ENCODE data around the gene SYNPR.

Gene SYNPR

GRCh38 chr3:63384382-63384781 lies 106.3 kb downstream of the SYNPR start:
- DNase-seq (ENCODE audit: low read depth in 2 of 2) = no peak

- DNase-seq (ENCODE audit: low read depth in 2 of 2) = no peak
These were observed 107.5 kb downstream of the SYNPR start for GRCh38 chr3:63385629-63386028.

GRCh38 chr3:63386568-63386967 lies 108.5 kb downstream of the SYNPR start:
- DNase-seq (ENCODE audit: low read depth in 2 of 2) = no peak

- DNase-seq (ENCODE audit: low read depth in 2 of 2) = no peak
These were observed 109.5 kb downstream of the SYNPR start for GRCh38 chr3:63387568-63387967.

- no peak for DNase-seq (ENCODE audit: low read depth in 2 of 2)
These were observed 112.7 kb downstream of the SYNPR start for GRCh38 chr3:63390710-63391230.

GRCh38 chr3:63395960-63396359 lies 117.9 kb downstream of the SYNPR start:
- no peak for DNase-seq (ENCODE audit: low read depth in 2 of 2)

- peak; percentile 8 to 11 for DNase-seq (ENCODE audit: low read depth in 2 of 2)
These were observed 122.2 kb downstream of the SYNPR start for GRCh38 chr3:63400246-63400860.

- no peak for DNase-seq (ENCODE audit: low read depth in 2 of 2)
These were observed 127.8 kb downstream of the SYNPR start for GRCh38 chr3:63405882-63406281.

GRCh38 chr3:63413523-63413922 lies 135.4 kb downstream of the SYNPR start:
- no peak for DNase-seq (ENCODE audit: low read depth in 2 of 2)

- no peak for DNase-seq (ENCODE audit: low read depth in 2 of 2)
These were observed 136.5 kb downstream of the SYNPR start for GRCh38 chr3:63414607-63415006.

GRCh38 chr3:63429905-63430304 lies 151.8 kb downstream of the SYNPR start:
- no peak for DNase-seq (ENCODE audit: low read depth in 2 of 2)

- no peak for DNase-seq (ENCODE audit: low read depth in 2 of 2)
These were observed 152.8 kb downstream of the SYNPR start for GRCh38 chr3:63430875-63431274.

GRCh38 chr3:63437858-63438257 lies 159.8 kb downstream of the SYNPR start:
- no peak for DNase-seq (ENCODE audit: low read depth in 2 of 2)

GRCh38 chr3:63438826-63439371 lies 160.8 kb downstream of the SYNPR start:
- DNase-seq (ENCODE audit: low read depth in 2 of 2) = no peak

- no peak for DNase-seq (ENCODE audit: low read depth in 2 of 2)
These were observed 163.2 kb downstream of the SYNPR start for GRCh38 chr3:63441262-63441661.

- no peak for DNase-seq (ENCODE audit: low read depth in 2 of 2)
These were observed 164.8 kb downstream of the SYNPR start for GRCh38 chr3:63442918-63443317.

GRCh38 chr3:63450023-63450422 lies 171.9 kb downstream of the SYNPR start:
- peak in 1 of 2 experiments; percentile 1 for DNase-seq (ENCODE audit: low read depth in 2 of 2)

- DNase-seq (ENCODE audit: low read depth in 2 of 2) = no peak
These were observed 172.7 kb downstream of the SYNPR start for GRCh38 chr3:63450634-63451363.

- no peak for DNase-seq (ENCODE audit: low read depth in 2 of 2)
These were observed 178.8 kb downstream of the SYNPR start for GRCh38 chr3:63456901-63457300.

- no peak for DNase-seq (ENCODE audit: low read depth in 2 of 2)
These were observed 180.3 kb downstream of the SYNPR start for GRCh38 chr3:63458405-63458804.

GRCh38 chr3:63462732-63463131 lies 184.6 kb downstream of the SYNPR start:
- no peak for DNase-seq (ENCODE audit: low read depth in 2 of 2)

GRCh38 chr3:63467392-63467791 lies 189.3 kb downstream of the SYNPR start:
- no peak for DNase-seq (ENCODE audit: low read depth in 2 of 2)

- no peak for DNase-seq (ENCODE audit: low read depth in 2 of 2)
These were observed 192.6 kb downstream of the SYNPR start for GRCh38 chr3:63470745-63471144.

All from fibroblast of skin of left quadriceps (primary cell).